ENCODE data around the gene CHM. TPM values are rescaled to one million over a fixed set of nuclear protein-coding genes. Genes with fewer than 3 reads are reported as not detected.
"Not testable (repeated sequence)": the region's sequence is repeated elsewhere in the genome, so short reads cannot be mapped to it uniquely, and the experiment has no call there.

The CHM gene
- total RNA-seq, 1 donor from 2014 or later, result 43.7 TPM

DNA sequence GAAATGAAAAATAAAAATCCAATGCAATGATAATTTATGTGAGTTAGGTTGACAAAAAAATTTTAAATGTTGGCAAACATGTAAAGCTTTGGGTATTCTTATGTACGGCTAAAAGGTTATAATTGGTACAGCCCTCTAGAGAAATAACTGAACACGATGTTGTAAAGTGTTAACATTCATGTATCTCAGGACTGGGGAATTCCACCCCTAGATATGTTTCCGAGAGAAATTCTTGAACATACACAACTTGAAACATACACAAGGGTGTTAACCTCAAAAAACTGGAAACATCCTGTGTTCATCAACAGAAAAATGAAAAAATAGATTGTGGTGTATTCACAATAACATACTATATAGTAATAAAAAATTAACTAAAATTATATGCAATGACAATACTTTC is 91.8 kb downstream of the CHM start:
- H3K36me3 Mint-ChIP-seq (ENCODE audit: insufficient read depth), result peaks cover 32% of the 10 kb centered on the region
- TF ChIP-seq CTCF (IDR thresholded peaks at IDR 0.05; ENCODE audit: unreplicated experiment), result no peak
- no peaks in the 10 kb centered on the region for H3K27me3 Mint-ChIP-seq
- no peak overlapping the region for H3K4me3 Mint-ChIP-seq (ENCODE audit: low read depth)
- H3K9me3 Mint-ChIP-seq (ENCODE audit: low read depth), result peaks cover 20% of the 10 kb centered on the region
- DNase-seq (ENCODE audit: low spot score, unreplicated experiment), result no peak
- no peak overlapping the region for H3K27ac Mint-ChIP-seq
- H3K4me1 Mint-ChIP-seq (ENCODE audit: low read depth), result peaks cover 10% of the 10 kb centered on the region

- peaks cover 24% of the 10 kb centered on the region for H3K9me3 Mint-ChIP-seq (ENCODE audit: low read depth)
- not testable (repeated sequence) for H3K27ac Mint-ChIP-seq; H3K4me3 Mint-ChIP-seq (ENCODE audit: low read depth); H3K4me1 Mint-ChIP-seq (ENCODE audit: low read depth); DNase-seq (ENCODE audit: low spot score, unreplicated experiment); H3K27me3 Mint-ChIP-seq
- peaks cover 39% of the 10 kb centered on the region for H3K36me3 Mint-ChIP-seq (ENCODE audit: insufficient read depth)
These were observed 102.6 kb downstream of the CHM start for GRCh38 chrX:85944751-85945150.

DNA sequence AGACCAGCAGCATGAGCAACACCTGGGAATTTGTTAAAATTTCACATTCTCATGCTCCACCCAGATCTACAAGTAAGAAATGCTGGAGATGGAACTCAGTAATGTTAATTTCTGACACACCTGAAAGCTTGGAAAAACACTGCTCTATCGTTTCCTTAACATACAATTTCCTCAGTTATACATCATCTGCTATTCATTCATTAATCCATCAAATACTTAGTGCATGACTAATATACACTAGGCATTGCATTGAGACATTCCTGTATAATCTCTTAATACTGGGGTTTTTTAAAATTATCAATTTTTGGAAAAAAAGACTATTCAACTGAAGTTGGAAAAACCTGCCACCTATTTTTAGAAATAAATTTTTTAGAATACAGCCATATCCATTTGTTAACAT is 106.1 kb downstream of the CHM start:
- Mint-ChIP-seq H3K9me3 (ENCODE audit: low read depth) (peaks cover 16% of the 10 kb centered on the region), H3K4me1 (ENCODE audit: low read depth) (no peaks in the 10 kb centered on the region), H3K4me3 (ENCODE audit: low read depth) (no peak overlapping the region), H3K36me3 (ENCODE audit: insufficient read depth) (peaks cover 24% of the 10 kb centered on the region), H3K27ac (no peak overlapping the region), H3K27me3 (no peaks in the 10 kb centered on the region)
- TF ChIP-seq CTCF (IDR thresholded peaks at IDR 0.05; ENCODE audit: unreplicated experiment), result no peak
- DNase-seq (ENCODE audit: low spot score, unreplicated experiment), result no peak

DNA sequence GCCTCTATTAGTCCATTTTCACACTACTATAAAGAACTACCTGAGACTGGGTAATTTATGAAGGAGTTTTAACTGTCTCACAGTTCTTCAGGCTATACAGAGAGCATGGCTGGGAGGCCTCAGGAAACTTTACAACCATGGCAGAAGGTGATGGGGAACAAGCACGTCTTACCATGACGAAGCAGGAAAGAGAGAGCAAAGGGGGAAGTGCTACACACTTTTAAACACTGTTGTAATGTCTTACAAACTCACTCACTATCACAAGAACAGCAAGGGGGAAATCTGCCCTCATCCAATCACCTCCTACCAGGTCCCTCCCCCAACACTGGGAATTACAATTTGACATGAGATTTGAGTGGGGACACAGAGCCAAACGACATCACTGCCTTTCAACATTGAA is 107.4 kb downstream of the CHM start:
- not testable (repeated sequence) for H3K27me3 Mint-ChIP-seq

DNA sequence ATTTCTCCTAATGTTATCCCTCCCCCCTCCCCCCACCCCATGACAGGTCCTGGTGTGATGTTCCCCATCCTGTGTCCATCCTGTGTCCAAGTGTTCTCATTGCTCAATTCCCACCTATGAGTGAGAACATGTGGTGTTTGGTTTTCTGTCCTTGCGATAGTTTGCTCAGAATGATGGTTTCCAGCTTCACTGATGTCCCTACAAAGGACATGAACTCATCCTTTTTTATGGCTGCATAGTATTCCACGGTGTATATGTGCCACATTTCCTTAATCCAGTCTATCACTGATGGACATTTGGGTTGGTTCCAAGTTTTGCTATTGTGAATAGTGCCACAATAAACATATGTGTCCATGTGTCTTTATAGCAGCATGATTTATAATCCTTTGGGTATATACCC is 113.0 kb downstream of the CHM start:
- H3K4me3 Mint-ChIP-seq (ENCODE audit: low read depth); DNase-seq (ENCODE audit: low spot score, unreplicated experiment); H3K27ac Mint-ChIP-seq; H3K9me3 Mint-ChIP-seq (ENCODE audit: low read depth); H3K4me1 Mint-ChIP-seq (ENCODE audit: low read depth); H3K27me3 Mint-ChIP-seq; H3K36me3 Mint-ChIP-seq (ENCODE audit: insufficient read depth): not testable (repeated sequence)

More for the DNA sequence above, 107.4 kb downstream of the CHM start:
- H3K36me3 Mint-ChIP-seq (ENCODE audit: insufficient read depth), result peaks cover 15% of the 10 kb centered on the region
- not testable (repeated sequence) for H3K27ac Mint-ChIP-seq; H3K9me3 Mint-ChIP-seq (ENCODE audit: low read depth); DNase-seq (ENCODE audit: low spot score, unreplicated experiment); H3K4me1 Mint-ChIP-seq (ENCODE audit: low read depth); H3K4me3 Mint-ChIP-seq (ENCODE audit: low read depth)

GRCh38 chrX:85930099-85930498 is 117.3 kb downstream of the CHM start:
- no peak for DNase-seq (ENCODE audit: low spot score, unreplicated experiment)
- Mint-ChIP-seq H3K9me3 (ENCODE audit: low read depth) (peaks cover 6% of the 10 kb centered on the region), H3K4me3 (ENCODE audit: low read depth) (no peak overlapping the region), H3K27me3 (no peaks in the 10 kb centered on the region), H3K36me3 (ENCODE audit: insufficient read depth) (peaks cover 5% of the 10 kb centered on the region), H3K4me1 (ENCODE audit: low read depth) (peaks cover 3% of the 10 kb centered on the region), H3K27ac (no peak overlapping the region)
- TF ChIP-seq CTCF (IDR thresholded peaks at IDR 0.05; ENCODE audit: unreplicated experiment), result no peak

GRCh38 chrX:85928606-85929005 is 118.8 kb downstream of the CHM start:
- Mint-ChIP-seq H3K36me3 (ENCODE audit: insufficient read depth) (peaks cover 3% of the 10 kb centered on the region), H3K27ac (no peak overlapping the region), H3K27me3 (no peaks in the 10 kb centered on the region), H3K4me1 (ENCODE audit: low read depth) (peaks cover 3% of the 10 kb centered on the region), H3K4me3 (ENCODE audit: low read depth) (no peak overlapping the region), H3K9me3 (ENCODE audit: low read depth) (no peaks in the 10 kb centered on the region)
- no peak for DNase-seq (ENCODE audit: low spot score, unreplicated experiment)
- TF ChIP-seq CTCF (IDR thresholded peaks at IDR 0.05; ENCODE audit: unreplicated experiment), result no peak

Measured in progenitor cell of endocrine pancreas (in vitro differentiated cells).